IPS-18c (cell line): Measurements from ENCODE around the gene HIVEP3.

Experiments used
- H3K4me3 ChIP-seq: 2 replicates; pipeline ENCODE4 v1.7.0; 2013; ENCODE audit warnings: low read depth, mild to moderate bottlenecking, low read length, moderate library complexity; ENCODE audit not compliant: insufficient read depth
- H3K9me3 ChIP-seq: one replicate; pipeline ENCODE4 v1.6.1; 2013; ENCODE audit warnings: mild to moderate bottlenecking, low read length, moderate library complexity; ENCODE audit not compliant: control insufficient read depth, insufficient read depth

HIVEP3 gene

GRCh38 chr1:41799723-41800122 is 119.0 kb downstream of the HIVEP3 start:
- Histone ChIP-seq H3K9me3 (no peaks in the 10 kb centered on the region), H3K4me3 (no peak overlapping the region)

GRCh38 chr1:41799205-41799604 is 119.5 kb downstream of the HIVEP3 start:
- Histone ChIP-seq H3K9me3 (no peaks in the 10 kb centered on the region), H3K4me3 (no peak overlapping the region)

GRCh38 chr1:41795205-41795762 is 123.4 kb downstream of the HIVEP3 start:
- H3K9me3 ChIP-seq, result no peaks in the 10 kb centered on the region
- H3K4me3 ChIP-seq, result no peak overlapping the region

- H3K9me3 ChIP-seq, result no peaks in the 10 kb centered on the region
- no peak overlapping the region for H3K4me3 ChIP-seq
Observed at GRCh38 chr1:41794031-41794430, 124.7 kb downstream of the HIVEP3 start.

GRCh38 chr1:41792485-41792770 is 126.3 kb downstream of the HIVEP3 start:
- Histone ChIP-seq H3K4me3 (no peak overlapping the region), H3K9me3 (no peaks in the 10 kb centered on the region)

- H3K4me3 ChIP-seq, result no peak overlapping the region
- no peaks in the 10 kb centered on the region for H3K9me3 ChIP-seq
Observed at GRCh38 chr1:41791667-41792484, 126.8 kb downstream of the HIVEP3 start.

- H3K9me3 ChIP-seq, result no peaks in the 10 kb centered on the region
Observed at GRCh38 chr1:41790351-41790750, 128.4 kb downstream of the HIVEP3 start.

GRCh38 chr1:41789661-41790330 is 128.9 kb downstream of the HIVEP3 start:
- Histone ChIP-seq H3K9me3 (no peaks in the 10 kb centered on the region), H3K4me3 (no peak overlapping the region)

More at GRCh38 chr1:41790351-41790750, 128.4 kb downstream of the HIVEP3 start:
- no peak overlapping the region for H3K4me3 ChIP-seq

GRCh38 chr1:41788427-41788826 is 130.3 kb downstream of the HIVEP3 start:
- Histone ChIP-seq H3K4me3 (no peak overlapping the region), H3K9me3 (no peaks in the 10 kb centered on the region)

GRCh38 chr1:41784531-41785274 is 134.0 kb downstream of the HIVEP3 start:
- Histone ChIP-seq H3K9me3 (no peaks in the 10 kb centered on the region), H3K4me3 (no peak overlapping the region)

GRCh38 chr1:41783189-41783639 is 135.5 kb downstream of the HIVEP3 start:
- Histone ChIP-seq H3K9me3 (no peaks in the 10 kb centered on the region), H3K4me3 (no peak overlapping the region)

- no peaks in the 10 kb centered on the region for H3K9me3 ChIP-seq
- no peak overlapping the region; the same call in 1 of the 2 replicates for H3K4me3 ChIP-seq
Observed at GRCh38 chr1:41780916-41781315, 137.8 kb downstream of the HIVEP3 start.

- Histone ChIP-seq H3K9me3 (no peaks in the 10 kb centered on the region), H3K4me3 (no peak overlapping the region)
Observed at GRCh38 chr1:41780322-41780721, 138.4 kb downstream of the HIVEP3 start.

- no peaks in the 10 kb centered on the region for H3K9me3 ChIP-seq
Observed at GRCh38 chr1:41779360-41779759, 139.4 kb downstream of the HIVEP3 start.

GRCh38 chr1:41777695-41778094 is 141.0 kb downstream of the HIVEP3 start:
- H3K9me3 ChIP-seq, result no peaks in the 10 kb centered on the region
- no peak overlapping the region for H3K4me3 ChIP-seq

More at GRCh38 chr1:41779360-41779759, 139.4 kb downstream of the HIVEP3 start:
- no peak overlapping the region for H3K4me3 ChIP-seq

- no peak overlapping the region for H3K4me3 ChIP-seq
- H3K9me3 ChIP-seq, result no peaks in the 10 kb centered on the region
Observed at GRCh38 chr1:41776891-41777441, 141.8 kb downstream of the HIVEP3 start.

GRCh38 chr1:41775956-41776585 is 142.7 kb downstream of the HIVEP3 start:
- Histone ChIP-seq H3K9me3 (no peaks in the 10 kb centered on the region), H3K4me3 (no peak overlapping the region)
